CD4-positive, alpha-beta T cell treated with Interleukin-15 for 4 hours (primary cell): Measurements from ENCODE around the gene TMEM238.
A peak's percentile ranks its signal among the peaks of the same experiment; 100 is the strongest.

Experiments
- DNase-seq: peaks from one replicate; pipeline ENCODE4 v3.0.0-alpha.2; 2020; ENCODE audit warnings: low spot score

TMEM238 gene

GRCh38 chr19:55358493-55358892, 25.6 kb downstream of the TMEM238 start:
- DNase-seq, result no peak

GRCh38 chr19:55355213-55355821, 28.8 kb downstream of the TMEM238 start:
- no peak for DNase-seq

- no peak for DNase-seq
Observed at GRCh38 chr19:55354698-55355212, 29.3 kb downstream of the TMEM238 start, which contains the start of gene COX6B2. Gene COX6B2 (minus strand): TSS chr19:55354719. CDS start chr19:55354521, 198 bp downstream.

GRCh38 chr19:55353803-55354697, 30.0 kb downstream of the TMEM238 start:
- DNase-seq, result peak; percentile 55

- no peak for DNase-seq
Observed at GRCh38 chr19:55353356-55353802, 30.7 kb downstream of the TMEM238 start.

GRCh38 chr19:55352549-55353145, 31.4 kb downstream of the TMEM238 start:
- DNase-seq, result no peak

GRCh38 chr19:55352040-55352439, 32.1 kb downstream of the TMEM238 start:
- DNase-seq, result no peak

- no peak for DNase-seq
Observed at GRCh38 chr19:55350620-55351315, 33.3 kb downstream of the TMEM238 start.

GRCh38 chr19:55348317-55349034, 35.6 kb downstream of the TMEM238 start:
- DNase-seq, result no peak

- no peak for DNase-seq
Observed at GRCh38 chr19:55347442-55348009, 36.6 kb downstream of the TMEM238 start.

GRCh38 chr19:55346725-55347441, 37.2 kb downstream of the TMEM238 start:
- DNase-seq, result no peak

- no peak for DNase-seq
Observed at GRCh38 chr19:55345818-55346724, 38.0 kb downstream of the TMEM238 start.

GRCh38 chr19:55345101-55345817, 38.8 kb downstream of the TMEM238 start:
- DNase-seq, result no peak

GRCh38 chr19:55344444-55344843, 39.6 kb downstream of the TMEM238 start:
- DNase-seq, result no peak

- DNase-seq, result no peak
Observed at GRCh38 chr19:55341595-55342531, 42.2 kb downstream of the TMEM238 start.

GRCh38 chr19:55341171-55341588, 42.9 kb downstream of the TMEM238 start:
- DNase-seq, result peak; percentile 49

- no peak for DNase-seq
Observed at GRCh38 chr19:55340784-55341147, 43.3 kb downstream of the TMEM238 start.
